Measurements from ENCODE around the gene MTHFSD.

Gene MTHFSD

GRCh38 chr16:86550281-86550680 is 4.8 kb downstream of the MTHFSD start:
- no peak for ATAC-seq (ENCODE audit: low read depth)
- no peak for DNase-seq (ENCODE audit: low spot score)
- Histone ChIP-seq H3K27me3 (ENCODE audit: insufficient read depth, poor library complexity, severe bottlenecking) (no peaks in the 10 kb centered on the region), H3K27ac (ENCODE audit: poor library complexity, severe bottlenecking) (no peak overlapping the region), H3K4me1 (ENCODE audit: insufficient read depth, poor library complexity, severe bottlenecking) (peaks cover 4% of the 10 kb centered on the region), H3K4me3 (ENCODE audit: severe bottlenecking) (no peak overlapping the region), H3K36me3 (ENCODE audit: low read depth) (peaks cover 60% of the 10 kb centered on the region), H3K9me3 (ENCODE audit: severe bottlenecking) (no peaks in the 10 kb centered on the region)
- TF ChIP-seq CTCF (IDR thresholded peaks at IDR 0.05; ENCODE audit: poor library complexity, severe bottlenecking), result no peak

DNA sequence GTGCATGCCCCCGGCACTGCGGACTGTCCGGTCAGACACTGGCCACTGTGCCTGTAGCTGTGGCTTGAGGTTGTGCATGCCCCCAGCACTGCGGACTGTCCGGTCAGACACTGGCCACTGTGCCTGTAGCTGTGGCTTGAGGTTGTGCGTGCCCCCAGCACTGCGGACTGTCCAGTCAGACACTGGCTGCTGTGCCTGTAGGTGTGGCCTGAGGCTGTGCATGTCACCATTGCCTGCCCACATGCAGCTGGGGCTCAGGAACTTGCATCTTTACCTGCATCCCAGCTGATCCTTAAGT is 5.2 kb downstream of the MTHFSD start:
- Histone ChIP-seq H3K4me1 (ENCODE audit: insufficient read depth, poor library complexity, severe bottlenecking) (peaks cover 4% of the 10 kb centered on the region), H3K27me3 (ENCODE audit: insufficient read depth, poor library complexity, severe bottlenecking) (no peaks in the 10 kb centered on the region), H3K4me3 (ENCODE audit: severe bottlenecking) (no peak overlapping the region), H3K9me3 (ENCODE audit: severe bottlenecking) (no peaks in the 10 kb centered on the region), H3K27ac (ENCODE audit: poor library complexity, severe bottlenecking) (no peak overlapping the region), H3K36me3 (ENCODE audit: low read depth) (peaks cover 63% of the 10 kb centered on the region)
- DNase-seq (ENCODE audit: low spot score) (no peak), ATAC-seq (ENCODE audit: low read depth) (no peak)
- no peak for TF ChIP-seq CTCF (IDR thresholded peaks at IDR 0.05; ENCODE audit: poor library complexity, severe bottlenecking)

- no peak for TF ChIP-seq CTCF (IDR thresholded peaks at IDR 0.05; ENCODE audit: poor library complexity, severe bottlenecking)
- no peaks in the 10 kb centered on the region for H3K27me3 ChIP-seq (ENCODE audit: insufficient read depth, poor library complexity, severe bottlenecking)
- no peak overlapping the region for H3K27ac ChIP-seq (ENCODE audit: poor library complexity, severe bottlenecking)
- no peaks in the 10 kb centered on the region for H3K9me3 ChIP-seq (ENCODE audit: severe bottlenecking)
- H3K4me3 ChIP-seq (ENCODE audit: severe bottlenecking), result no peak overlapping the region
- ATAC-seq (ENCODE audit: low read depth), result no peak
- DNase-seq (ENCODE audit: low spot score), result no peak
- peaks cover 4% of the 10 kb centered on the region for H3K4me1 ChIP-seq (ENCODE audit: insufficient read depth, poor library complexity, severe bottlenecking)
- peaks cover 66% of the 10 kb centered on the region for H3K36me3 ChIP-seq (ENCODE audit: low read depth)
These were observed 5.8 kb downstream of the MTHFSD start for GRCh38 chr16:86549076-86549892.

DNA sequence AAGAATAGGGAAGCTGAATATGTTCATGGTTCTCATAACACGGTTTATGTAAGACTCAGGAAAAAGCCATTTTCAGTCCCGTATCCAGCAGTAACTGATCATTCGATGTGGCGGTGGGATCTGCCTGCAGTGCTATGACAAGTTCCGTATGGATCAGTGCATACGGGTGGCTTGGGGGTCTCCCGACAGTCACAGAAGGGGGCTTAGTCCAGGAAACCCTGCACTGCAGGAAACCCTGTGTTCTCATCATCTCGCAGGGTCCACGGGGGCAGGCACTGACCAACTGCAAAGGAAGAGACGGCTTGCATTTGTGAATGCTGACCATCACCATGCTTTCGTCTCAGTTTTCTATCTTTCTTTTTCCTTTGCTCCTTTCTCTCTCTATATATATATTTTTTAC is 7.7 kb downstream of the MTHFSD start:
- H3K27me3 ChIP-seq (ENCODE audit: insufficient read depth, poor library complexity, severe bottlenecking), result no peaks in the 10 kb centered on the region
- H3K4me1 ChIP-seq (ENCODE audit: insufficient read depth, poor library complexity, severe bottlenecking), result no peaks in the 10 kb centered on the region
- no peak overlapping the region for H3K27ac ChIP-seq (ENCODE audit: poor library complexity, severe bottlenecking)
- ATAC-seq (ENCODE audit: low read depth) (no peak), DNase-seq (ENCODE audit: low spot score) (no peak)
- no peak for TF ChIP-seq CTCF (IDR thresholded peaks at IDR 0.05; ENCODE audit: poor library complexity, severe bottlenecking)
- no peaks in the 10 kb centered on the region for H3K9me3 ChIP-seq (ENCODE audit: severe bottlenecking)
- peaks cover 72% of the 10 kb centered on the region for H3K36me3 ChIP-seq (ENCODE audit: low read depth)
- H3K4me3 ChIP-seq (ENCODE audit: severe bottlenecking), result no peak overlapping the region

- no peak overlapping the region for H3K4me3 ChIP-seq (ENCODE audit: severe bottlenecking)
- no peaks in the 10 kb centered on the region for H3K27me3 ChIP-seq (ENCODE audit: insufficient read depth, poor library complexity, severe bottlenecking)
- peaks cover 69% of the 10 kb centered on the region for H3K36me3 ChIP-seq (ENCODE audit: low read depth)
- H3K4me1 ChIP-seq (ENCODE audit: insufficient read depth, poor library complexity, severe bottlenecking), result no peaks in the 10 kb centered on the region
- no peaks in the 10 kb centered on the region for H3K9me3 ChIP-seq (ENCODE audit: severe bottlenecking)
- H3K27ac ChIP-seq (ENCODE audit: poor library complexity, severe bottlenecking), result no peak overlapping the region
- TF ChIP-seq CTCF (IDR thresholded peaks at IDR 0.05; ENCODE audit: poor library complexity, severe bottlenecking), result no peak
- ATAC-seq (ENCODE audit: low read depth), result no peak
- no peak for DNase-seq (ENCODE audit: low spot score)
These were observed 8.4 kb downstream of the MTHFSD start for GRCh38 chr16:86546638-86547013.
